C4-2B (cell line): ENCODE measurements around the gene MED13.

Experiments
- ZFX ChIP-seq: fragments of 450-650 bp; IDR thresholded peaks from 2 replicates; pipeline ENCODE4 v1.6.1; 2017
- TF ChIP-seq, protein P1 (sequence below): fragments of 450-650 bp; conservative IDR thresholded peaks from 2 replicates; pipeline ENCODE4 v1.5.1; 2017; ENCODE audit warnings: mild to moderate bottlenecking

DNA sequence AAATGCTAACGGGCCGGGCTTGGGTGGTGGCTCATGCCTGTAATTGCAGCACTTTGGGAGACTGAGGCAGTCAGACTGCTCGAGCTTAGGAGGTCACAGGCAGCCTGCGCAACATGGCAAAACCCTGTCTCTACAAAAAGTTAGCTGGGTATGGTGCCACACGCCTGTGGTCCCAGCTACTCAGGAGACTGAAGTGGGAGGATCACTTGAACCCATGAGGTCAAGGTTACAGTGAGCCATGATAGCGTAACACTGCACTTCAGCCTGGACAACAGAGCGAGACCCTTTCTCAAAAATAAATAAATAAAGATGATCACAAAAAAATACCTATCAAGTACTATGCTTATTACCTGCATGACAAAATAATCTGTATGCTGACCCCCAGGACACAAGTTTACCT is 91.0 kb downstream of the MED13 start:
- TF ChIP-seq, protein P1, sequence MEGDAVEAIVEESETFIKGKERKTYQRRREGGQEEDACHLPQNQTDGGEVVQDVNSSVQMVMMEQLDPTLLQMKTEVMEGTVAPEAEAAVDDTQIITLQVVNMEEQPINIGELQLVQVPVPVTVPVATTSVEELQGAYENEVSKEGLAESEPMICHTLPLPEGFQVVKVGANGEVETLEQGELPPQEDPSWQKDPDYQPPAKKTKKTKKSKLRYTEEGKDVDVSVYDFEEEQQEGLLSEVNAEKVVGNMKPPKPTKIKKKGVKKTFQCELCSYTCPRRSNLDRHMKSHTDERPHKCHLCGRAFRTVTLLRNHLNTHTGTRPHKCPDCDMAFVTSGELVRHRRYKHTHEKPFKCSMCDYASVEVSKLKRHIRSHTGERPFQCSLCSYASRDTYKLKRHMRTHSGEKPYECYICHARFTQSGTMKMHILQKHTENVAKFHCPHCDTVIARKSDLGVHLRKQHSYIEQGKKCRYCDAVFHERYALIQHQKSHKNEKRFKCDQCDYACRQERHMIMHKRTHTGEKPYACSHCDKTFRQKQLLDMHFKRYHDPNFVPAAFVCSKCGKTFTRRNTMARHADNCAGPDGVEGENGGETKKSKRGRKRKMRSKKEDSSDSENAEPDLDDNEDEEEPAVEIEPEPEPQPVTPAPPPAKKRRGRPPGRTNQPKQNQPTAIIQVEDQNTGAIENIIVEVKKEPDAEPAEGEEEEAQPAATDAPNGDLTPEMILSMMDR: no peak
- no peak for TF ChIP-seq ZFX
